Ishikawa (cell line): ENCODE data around the gene DSCAML1.

Experiments used
- CREB1 ChIP-seq: IDR thresholded peaks from 2 replicates; pipeline ENCODE4 v1.6.1; 2012; ENCODE audit warnings: low read depth
- EP300 ChIP-seq: IDR thresholded peaks from 2 replicates; pipeline ENCODE4 v1.6.1; 2012; ENCODE audit warnings: borderline replicate concordance
- MAX ChIP-seq: IDR thresholded peaks from 2 replicates; pipeline ENCODE4 v1.6.1; 2012
- NFIC ChIP-seq: IDR thresholded peaks from 2 replicates; pipeline ENCODE4 v1.6.1; 2012
- TAF1 ChIP-seq: IDR thresholded peaks from 2 replicates; pipeline ENCODE4 v1.6.1; 2012; ENCODE audit warnings: low read depth, mild to moderate bottlenecking
- YY1 ChIP-seq: IDR thresholded peaks from 2 replicates; pipeline ENCODE4 v1.6.1; 2012; ENCODE audit warnings: low read depth

GRCh38 chr11:117809236-117810055 is 12.4 kb upstream of the DSCAML1 start:
- no peak for TF ChIP-seq NFIC
- TF ChIP-seq TAF1: no peak
- TF ChIP-seq MAX: no peak
- no peak for TF ChIP-seq CREB1
- TF ChIP-seq EP300: no peak
- TF ChIP-seq YY1: no peak
